Activated CD4-positive, alpha-beta memory T cell treated with anti-CD3 and anti-CD28 coated beads for 36 hours (primary cell): ENCODE data around the gene DNAH17. TPM values are rescaled to one million over a fixed set of nuclear protein-coding genes. Genes with fewer than 3 reads are reported as not detected.

Experiments
- CTCF ChIA-PET: fragments of 350-600 bp; sonication (Branson Sonifier 250); formaldehyde crosslinking; loops from one replicate; lab custom pipeline; 2021; ENCODE audit warnings: antibody characterized with exemption, inconsistent platforms; lab: Charles Lee
- POLR2A ChIA-PET: fragments of 350-600 bp; sonication (Branson Sonifier 250); formaldehyde crosslinking; loops from one replicate; lab custom pipeline; 2021; ENCODE audit warnings: antibody characterized with exemption; lab: Charles Lee
- DNase-seq: peaks from one replicate; pipeline ENCODE4 v3.0.0-alpha.2; 2020
- H3K27ac Mint-ChIP-seq: one replicate; pipeline ENCODE4 v1.8.0; 2021; ENCODE audit warnings: mixed read lengths
- H3K27me3 Mint-ChIP-seq: one replicate; pipeline ENCODE4 v1.8.0; 2021; ENCODE audit warnings: mixed read lengths
- H3K36me3 Mint-ChIP-seq: one replicate; pipeline ENCODE4 v1.8.0; 2021; ENCODE audit warnings: mixed read lengths
- H3K4me1 Mint-ChIP-seq: one replicate; pipeline ENCODE4 v1.8.0; 2021; ENCODE audit warnings: low read depth, mixed read lengths
- H3K4me3 Mint-ChIP-seq: one replicate; pipeline ENCODE4 v1.8.0; 2021; ENCODE audit warnings: mild to moderate bottlenecking, mixed read lengths
- H3K9me3 Mint-ChIP-seq: one replicate; pipeline ENCODE4 v1.8.0; 2021; ENCODE audit warnings: mixed read lengths
- intact Hi-C: fragments of 100-400 bp; cut with micrococcal nuclease; formaldehyde crosslinking; loops from one replicate; pipeline ENCODE4 v1.15.1; 2023
- total RNA-seq, 2 experiments: library from RNA; stranded (reverse); gene quantifications; one replicate each; pipeline ENCODE4 v1.2.3, GENCODE V29; 2021

The DNAH17 gene
- total RNA-seq, 2 experiments from 2014 or later: 0.21 to 0.29 TPM

DNA sequence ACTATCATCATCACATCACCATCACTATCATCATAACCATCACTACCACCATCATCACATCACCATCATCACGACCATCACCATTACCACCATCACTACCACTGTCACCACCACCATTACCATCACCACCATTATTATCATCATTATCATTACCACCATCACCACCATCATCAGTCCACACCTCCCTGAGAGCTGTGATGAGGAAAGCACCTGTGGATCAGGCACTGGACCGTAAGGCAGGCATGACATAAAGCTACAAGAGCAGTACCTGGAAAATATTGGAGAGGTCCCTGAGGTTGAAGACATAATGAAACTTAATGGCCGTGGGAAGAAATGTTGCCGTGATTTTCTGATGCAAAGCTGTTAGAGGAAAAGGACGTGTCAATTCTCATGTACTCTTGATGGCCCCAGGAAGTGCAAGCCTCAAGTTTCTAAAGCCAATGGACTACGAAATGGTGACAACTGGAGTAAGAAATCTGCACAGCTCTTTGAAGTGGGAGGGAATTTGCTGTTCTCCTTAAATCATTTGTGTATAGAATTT, 98.4 kb downstream of the DNAH17 start:
- H3K27me3 Mint-ChIP-seq: peaks cover 6% of the 10 kb centered on the region
- no peak overlapping the region for H3K4me3 Mint-ChIP-seq
- H3K4me1 Mint-ChIP-seq: peaks cover 7% of the 10 kb centered on the region
- H3K9me3 Mint-ChIP-seq: no peaks in the 10 kb centered on the region
- ChIA-PET POLR2A (interaction anchor here (1.0 kb wide), 1 partner anchor 256 kb away, joined by 3 read pairs; no protein-coding TSS in a partner anchor), CTCF (interaction anchor here (0.6 kb wide), 1 partner anchor 1956 kb away, joined by 3 read pairs; no protein-coding TSS in a partner anchor)
- no peak for DNase-seq
- H3K36me3 Mint-ChIP-seq: no peaks in the 10 kb centered on the region
- intact Hi-C loops: no loop called here
- H3K27ac Mint-ChIP-seq: no peak overlapping the region

DNA sequence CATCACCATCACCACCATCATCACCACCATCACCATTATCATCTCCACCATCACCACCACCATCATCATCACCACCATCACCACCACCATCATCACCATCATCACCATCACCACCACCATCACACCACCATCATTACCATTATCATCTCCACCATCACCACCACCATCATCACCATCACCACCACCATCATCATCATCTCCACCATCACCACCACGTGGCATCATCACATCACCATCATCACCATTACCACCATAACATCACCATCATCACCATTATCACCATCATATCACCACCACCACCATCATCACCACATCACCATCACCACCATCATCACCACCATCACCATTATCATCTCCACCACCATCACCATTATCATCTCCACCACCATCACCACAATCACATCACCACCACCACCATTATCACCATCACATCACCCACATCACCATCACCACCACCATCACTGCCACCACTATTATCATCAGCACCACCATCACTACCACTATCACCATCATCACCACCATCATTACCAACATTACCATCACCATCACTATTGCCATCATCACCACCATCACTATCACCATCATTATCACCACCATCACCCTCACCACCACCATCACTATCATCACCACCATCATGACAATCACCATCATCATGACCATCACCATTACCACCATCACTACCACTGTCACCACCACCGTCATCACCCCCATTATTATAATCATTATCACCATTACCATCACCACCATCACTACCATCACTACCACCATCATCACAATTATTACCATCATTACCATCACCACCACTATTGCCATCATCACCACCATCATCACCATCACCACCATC, 99.1 kb downstream of the DNAH17 start:
- H3K27ac Mint-ChIP-seq: no peak overlapping the region
- peaks cover 7% of the 10 kb centered on the region for H3K4me1 Mint-ChIP-seq
- H3K27me3 Mint-ChIP-seq: peaks cover 6% of the 10 kb centered on the region
- no peaks in the 10 kb centered on the region for H3K36me3 Mint-ChIP-seq
- no peak for DNase-seq
- POLR2A ChIA-PET: interaction anchor here (1.0 kb wide), 1 partner anchor 257 kb away, joined by 3 read pairs; no protein-coding TSS in a partner anchor
- H3K9me3 Mint-ChIP-seq: no peaks in the 10 kb centered on the region
- H3K4me3 Mint-ChIP-seq: no peak overlapping the region
- intact Hi-C loops: no loop called here
- CTCF ChIA-PET: interaction anchor here (0.6 kb wide), 1 partner anchor 1955 kb away, joined by 3 read pairs; no protein-coding TSS in a partner anchor

DNA sequence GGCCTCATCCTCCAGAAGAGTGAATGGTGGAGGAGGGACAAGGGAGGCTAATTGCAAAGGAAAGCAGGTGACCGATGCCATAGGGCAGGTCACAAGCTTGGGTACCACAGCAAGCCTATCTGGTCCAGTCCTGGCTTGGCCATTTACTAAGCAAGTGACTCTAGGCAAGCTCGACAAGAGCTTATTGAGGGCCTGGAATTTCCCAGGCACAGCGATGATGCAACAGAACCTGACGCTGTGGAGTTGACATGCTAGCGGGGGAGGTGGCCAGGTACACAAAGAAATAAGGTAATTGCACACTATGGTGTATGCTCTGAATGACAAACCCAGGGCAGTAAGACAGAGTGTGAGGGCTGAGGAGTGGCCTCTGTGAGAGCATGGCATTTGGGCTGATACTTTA, 100.2 kb downstream of the DNAH17 start:
- POLR2A ChIA-PET: no interaction called here

DNA sequence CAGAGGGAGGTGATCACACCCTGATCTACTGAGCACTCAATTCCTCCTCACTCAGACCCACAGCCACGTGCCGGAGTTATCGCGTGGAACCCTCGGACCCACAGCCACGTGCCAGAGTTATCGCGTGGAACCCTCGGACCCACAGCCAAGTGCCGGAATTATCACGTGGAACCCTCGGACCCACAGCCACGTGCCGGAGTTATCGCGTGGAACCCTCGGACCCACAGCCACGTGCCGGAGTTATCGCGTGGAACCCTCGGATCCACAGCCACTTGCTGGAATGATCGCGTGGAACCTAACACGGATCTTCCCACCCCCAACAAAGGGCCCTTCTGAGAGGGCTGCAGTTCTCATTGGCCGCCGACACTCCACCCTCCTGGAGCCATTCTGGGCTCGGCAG, 101.0 kb downstream of the DNAH17 start:
- Mint-ChIP-seq H3K9me3 (no peaks in the 10 kb centered on the region), H3K36me3 (no peaks in the 10 kb centered on the region), H3K4me1 (peaks cover 7% of the 10 kb centered on the region), H3K4me3 (no peak overlapping the region), H3K27ac (no peak overlapping the region), H3K27me3 (peaks cover 7% of the 10 kb centered on the region)
- intact Hi-C loops: no loop called here
- ChIA-PET CTCF (no interaction called here), POLR2A (no interaction called here)
- no peak for DNase-seq

More for the DNA sequence above, 100.2 kb downstream of the DNAH17 start:
- intact Hi-C loops: no loop called here
- no peak overlapping the region for H3K4me3 Mint-ChIP-seq
- H3K27ac Mint-ChIP-seq: no peak overlapping the region
- H3K9me3 Mint-ChIP-seq: no peaks in the 10 kb centered on the region
- H3K27me3 Mint-ChIP-seq: peaks cover 4% of the 10 kb centered on the region
- no peaks in the 10 kb centered on the region for H3K36me3 Mint-ChIP-seq
- no peak for DNase-seq
- peaks cover 7% of the 10 kb centered on the region for H3K4me1 Mint-ChIP-seq
- CTCF ChIA-PET: interaction anchor here (0.6 kb wide), 1 partner anchor 31 kb away, joined by 3 read pairs; no protein-coding TSS in a partner anchor

DNA sequence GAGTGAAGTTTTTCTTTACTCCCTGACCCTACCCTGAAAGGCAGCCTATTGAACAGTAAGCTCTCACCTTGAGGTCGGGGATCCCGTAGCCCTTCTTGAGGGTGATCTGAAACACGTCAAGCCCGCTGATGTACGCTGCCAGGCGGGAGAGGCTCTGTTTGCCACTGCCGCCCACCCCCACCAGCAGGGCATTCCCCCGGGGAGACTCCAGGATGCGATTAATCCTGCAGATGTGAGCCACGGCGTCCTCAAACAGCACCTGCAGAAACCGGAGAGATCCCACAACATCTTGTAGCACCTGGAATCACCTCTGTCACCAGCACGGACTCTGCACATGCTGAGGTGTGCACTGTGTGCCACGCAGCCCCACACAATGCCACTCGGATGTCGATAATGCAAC, 102.0 kb downstream of the DNAH17 start:
- no peak overlapping the region for H3K27ac Mint-ChIP-seq
- CTCF ChIA-PET: no interaction called here
- intact Hi-C loops: no loop called here
- no peak overlapping the region for H3K4me3 Mint-ChIP-seq
- no peaks in the 10 kb centered on the region for H3K36me3 Mint-ChIP-seq
- peaks cover 7% of the 10 kb centered on the region for H3K4me1 Mint-ChIP-seq
- H3K9me3 Mint-ChIP-seq: no peaks in the 10 kb centered on the region
- DNase-seq: no peak
- POLR2A ChIA-PET: no interaction called here
- H3K27me3 Mint-ChIP-seq: peaks cover 7% of the 10 kb centered on the region

DNA sequence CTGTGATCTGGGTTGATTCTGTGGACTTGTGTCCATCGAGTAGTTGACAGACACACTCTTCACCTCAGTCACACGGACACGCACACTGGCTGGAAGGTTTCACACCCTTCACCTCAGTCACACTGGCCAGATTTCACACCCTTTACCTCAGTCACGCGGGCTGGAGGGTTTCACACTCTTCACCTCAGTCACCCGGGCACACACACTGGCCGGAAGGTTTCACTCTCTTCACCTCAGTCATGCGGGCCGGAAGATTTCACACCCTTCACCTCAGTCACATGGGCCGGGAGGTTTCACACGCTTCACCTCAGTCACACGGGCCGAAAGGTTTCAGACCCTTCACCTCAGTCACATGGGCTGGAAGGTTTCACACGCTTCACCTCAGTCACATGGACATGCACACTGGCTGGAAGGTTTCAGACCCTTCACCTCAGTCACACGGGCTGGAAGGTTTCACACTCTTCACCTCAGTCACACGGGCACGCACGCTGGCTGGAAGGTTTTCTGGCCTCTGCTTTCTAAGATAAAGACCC, 102.5 kb downstream of the DNAH17 start:
- H3K27me3 Mint-ChIP-seq: peaks cover 7% of the 10 kb centered on the region
- H3K4me1 Mint-ChIP-seq: peaks cover 7% of the 10 kb centered on the region
- H3K36me3 Mint-ChIP-seq: no peaks in the 10 kb centered on the region
- ChIA-PET CTCF (no interaction called here), POLR2A (no interaction called here)
- intact Hi-C loops: no loop called here
- H3K9me3 Mint-ChIP-seq: peaks cover 2% of the 10 kb centered on the region
- DNase-seq: peak; percentile 53
- H3K4me3 Mint-ChIP-seq: no peak overlapping the region
- H3K27ac Mint-ChIP-seq: no peak overlapping the region

DNA sequence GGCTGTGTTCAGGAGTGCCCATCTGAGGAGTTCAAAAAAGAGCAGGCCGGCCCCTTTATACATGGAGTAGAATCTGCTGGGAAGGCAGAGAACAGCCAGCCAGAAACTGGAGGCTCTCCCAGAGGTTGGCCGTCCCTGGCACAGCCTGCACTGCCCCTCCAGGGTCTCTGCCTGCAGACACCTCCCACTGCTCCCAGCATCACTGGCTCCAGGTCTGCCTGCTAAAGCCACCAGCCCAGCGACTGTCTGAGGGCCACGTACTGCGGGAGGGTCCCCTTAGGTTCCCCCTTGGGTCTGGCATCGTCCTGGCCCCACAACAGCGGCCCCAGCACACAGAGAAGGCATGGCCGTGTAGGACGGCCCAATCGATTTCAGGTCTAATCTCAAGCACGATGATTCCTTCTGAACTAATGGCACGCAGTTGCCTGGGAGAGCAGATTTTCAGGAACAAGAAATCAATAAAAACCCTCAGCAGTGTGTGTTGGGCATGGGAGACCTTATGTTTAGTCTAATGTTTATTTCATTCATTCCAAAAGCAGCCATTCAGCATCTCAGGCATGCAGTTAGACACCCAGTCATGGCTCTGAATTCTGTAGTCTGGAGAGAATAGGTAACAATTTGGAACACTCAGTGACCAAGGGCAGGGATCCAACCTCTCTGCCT, 103.1 kb downstream of the DNAH17 start:
- no peak for DNase-seq
- CTCF ChIA-PET: no interaction called here
- no peak overlapping the region for H3K27ac Mint-ChIP-seq

DNA sequence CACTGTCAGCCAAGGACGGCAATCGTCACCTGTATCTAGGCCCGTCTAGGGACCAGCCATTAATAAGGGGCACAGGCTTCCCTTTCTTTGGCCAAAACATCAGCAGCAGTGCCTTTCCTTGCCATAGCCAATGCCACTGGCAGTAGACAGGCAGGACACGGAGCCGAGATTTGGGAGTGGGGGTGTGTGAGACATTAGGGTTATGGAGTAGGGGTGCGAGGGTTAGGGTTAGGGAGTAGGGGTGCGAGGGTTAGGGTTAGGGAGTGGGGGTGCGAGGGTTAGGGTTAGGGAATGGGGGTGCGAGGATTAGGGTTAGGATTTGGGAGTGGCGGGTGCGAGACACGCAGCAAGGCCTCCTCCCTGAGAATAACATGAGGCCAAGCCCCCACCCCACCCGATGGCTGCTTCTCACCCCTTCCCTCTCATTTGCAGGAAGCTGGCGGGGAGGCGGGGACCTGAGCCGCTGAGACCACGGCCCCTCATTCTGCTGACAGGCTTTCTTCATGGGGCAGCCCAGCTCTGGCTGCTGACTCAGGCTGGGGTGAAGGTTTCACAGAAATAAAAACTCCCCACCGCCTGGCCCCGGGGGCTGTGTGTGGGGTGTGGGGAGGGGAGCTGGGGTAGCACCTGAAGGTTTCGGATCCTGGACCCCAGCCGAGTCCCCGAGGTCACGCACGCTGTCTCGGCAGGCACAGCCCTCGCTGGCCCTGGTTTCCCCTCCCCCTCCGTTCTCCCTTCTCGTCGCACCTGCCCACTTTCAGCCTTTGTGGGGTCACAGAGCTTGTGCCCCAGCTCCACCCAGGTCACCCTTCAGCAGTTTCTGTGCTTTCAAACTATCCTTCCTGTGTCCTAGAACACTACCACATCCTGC, 104.9 kb downstream of the DNAH17 start:
- peaks cover 7% of the 10 kb centered on the region for H3K27me3 Mint-ChIP-seq
- peaks cover 7% of the 10 kb centered on the region for H3K4me1 Mint-ChIP-seq
- peaks cover 6% of the 10 kb centered on the region for H3K9me3 Mint-ChIP-seq
- DNase-seq: no peak
- H3K4me3 Mint-ChIP-seq: no peak overlapping the region
- no peak overlapping the region for H3K27ac Mint-ChIP-seq
- ChIA-PET POLR2A (no interaction called here), CTCF (no interaction called here)
- no peaks in the 10 kb centered on the region for H3K36me3 Mint-ChIP-seq
- intact Hi-C loops: no loop called here

More for the DNA sequence above, 103.1 kb downstream of the DNAH17 start:
- Mint-ChIP-seq H3K9me3 (peaks cover 6% of the 10 kb centered on the region), H3K36me3 (no peaks in the 10 kb centered on the region), H3K4me3 (no peak overlapping the region), H3K27me3 (peaks cover 7% of the 10 kb centered on the region), H3K4me1 (peaks cover 7% of the 10 kb centered on the region)
- POLR2A ChIA-PET: no interaction called here
- intact Hi-C loops: no loop called here

DNA sequence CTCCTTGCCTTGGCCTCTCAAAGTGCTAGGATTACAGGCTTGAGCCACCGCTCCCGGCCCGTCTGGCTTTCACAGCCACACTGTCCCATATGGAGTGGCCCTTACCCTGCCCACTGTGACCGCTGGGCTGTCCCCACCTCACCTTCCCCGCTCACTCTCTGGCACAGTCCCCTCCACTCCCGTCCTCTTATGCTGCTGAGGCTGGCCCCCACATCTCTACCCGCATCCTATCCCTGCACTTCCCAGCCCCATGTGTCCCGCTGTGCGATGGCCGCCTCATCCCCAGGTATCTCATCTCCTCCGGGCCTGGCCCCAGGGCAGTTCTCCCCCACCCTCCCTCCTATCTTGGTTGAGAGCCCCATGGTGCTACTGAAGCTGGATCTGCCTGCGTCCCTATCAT, 105.6 kb downstream of the DNAH17 start:
- H3K4me1 Mint-ChIP-seq: peaks cover 7% of the 10 kb centered on the region
- H3K36me3 Mint-ChIP-seq: no peaks in the 10 kb centered on the region
- POLR2A ChIA-PET: no interaction called here
- peaks cover 6% of the 10 kb centered on the region for H3K9me3 Mint-ChIP-seq
- H3K27ac Mint-ChIP-seq: no peak overlapping the region
- H3K4me3 Mint-ChIP-seq: no peak overlapping the region
- no peak for DNase-seq
- peaks cover 7% of the 10 kb centered on the region for H3K27me3 Mint-ChIP-seq
- intact Hi-C loops: no loop called here
- CTCF ChIA-PET: interaction anchor here (1.3 kb wide), 1 partner anchor 381 kb away, joined by 3 read pairs; no protein-coding TSS in a partner anchor

DNA sequence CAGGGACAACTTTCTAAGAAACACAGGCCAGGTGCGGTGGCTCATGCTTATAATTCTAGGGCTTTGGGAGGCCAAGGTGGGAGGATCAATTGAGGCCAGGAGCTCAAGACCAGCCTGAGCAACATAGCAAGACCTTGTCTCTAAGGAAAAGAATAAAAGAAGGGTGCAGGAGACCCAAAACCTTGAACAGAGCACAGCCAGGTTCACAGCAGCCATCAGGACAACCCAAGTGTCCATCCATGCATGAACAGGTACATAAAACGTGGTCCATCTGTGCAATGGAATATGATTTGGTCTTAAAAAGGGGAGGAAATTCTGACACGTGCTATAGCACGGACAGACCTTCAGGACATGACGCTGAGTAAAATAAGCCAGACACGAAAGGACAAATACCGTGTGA, 107.8 kb downstream of the DNAH17 start:
- ChIA-PET CTCF (no interaction called here), POLR2A (no interaction called here)
- no peak for DNase-seq
- Mint-ChIP-seq H3K4me1 (peaks cover 2% of the 10 kb centered on the region), H3K27me3 (peaks cover 3% of the 10 kb centered on the region), H3K27ac (no peak overlapping the region), H3K4me3 (no peak overlapping the region), H3K9me3 (peaks cover 6% of the 10 kb centered on the region), H3K36me3 (no peaks in the 10 kb centered on the region)
- intact Hi-C loops: no loop called here

DNA sequence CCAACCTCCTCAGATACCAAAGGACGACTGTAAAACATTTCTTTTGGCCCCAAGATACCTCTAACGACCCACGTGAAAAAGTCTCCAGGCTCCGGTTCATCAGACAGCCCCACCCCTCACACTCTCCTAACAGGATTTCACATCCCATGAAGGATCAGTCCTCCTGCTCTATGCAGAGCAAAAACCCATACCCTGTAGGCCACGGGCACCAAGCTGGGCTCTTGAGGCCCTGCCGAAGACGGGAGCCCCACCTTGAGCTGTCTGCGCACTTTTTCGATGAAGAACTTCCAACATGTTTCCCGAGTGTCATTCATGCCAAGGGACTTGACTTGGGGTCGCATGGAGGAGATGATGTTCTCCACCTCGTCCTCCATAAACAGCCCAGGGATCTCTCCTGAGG, 108.8 kb downstream of the DNAH17 start:
- ChIA-PET CTCF (interaction anchor here (0.6 kb wide), 1 partner anchor 708 kb away, joined by 3 read pairs; no protein-coding TSS in a partner anchor), POLR2A (no interaction called here)
- DNase-seq: no peak
- no peak overlapping the region for H3K4me3 Mint-ChIP-seq
- intact Hi-C loops: no loop called here
- H3K36me3 Mint-ChIP-seq: no peaks in the 10 kb centered on the region
- no peak overlapping the region for H3K27ac Mint-ChIP-seq
- H3K9me3 Mint-ChIP-seq: peaks cover 6% of the 10 kb centered on the region
- H3K4me1 Mint-ChIP-seq: no peaks in the 10 kb centered on the region
- peaks cover 2% of the 10 kb centered on the region for H3K27me3 Mint-ChIP-seq
